RCC 7860 (cell line): Measurements from ENCODE around the gene OPRL1.

Source experiments
- DNase-seq: peaks from one replicate; pipeline ENCODE4 v3.0.0-alpha.2; 2015; ENCODE audit warnings: low spot score
- FAIRE-seq: peaks from 2 replicates; lab custom pipeline; 2012; peaks lifted over from hg19 to GRCh38; lab: Jason Lieb, UNC

The OPRL1 gene

GRCh38 chr20:64070244-64070993 is 9.5 kb upstream of the OPRL1 start:
- DNase-seq (no peak), FAIRE-seq (no peak)

- no peak for DNase-seq
- FAIRE-seq: no peak
These were observed 8.2 kb upstream of the OPRL1 start for GRCh38 chr20:64071341-64072332.

GRCh38 chr20:64072498-64073063 is 7.3 kb upstream of the OPRL1 start:
- FAIRE-seq: no peak

GRCh38 chr20:64073476-64074183 is 6.3 kb upstream of the OPRL1 start:
- FAIRE-seq (no peak), DNase-seq (no peak)

More at GRCh38 chr20:64072498-64073063, 7.3 kb upstream of the OPRL1 start:
- no peak for DNase-seq

- FAIRE-seq (no peak), DNase-seq (no peak)
These were observed 5.6 kb upstream of the OPRL1 start for GRCh38 chr20:64074184-64074789.

GRCh38 chr20:64074963-64075362 is 4.9 kb upstream of the OPRL1 start:
- FAIRE-seq (no peak), DNase-seq (no peak)

GRCh38 chr20:64075556-64075955 is 4.3 kb upstream of the OPRL1 start:
- DNase-seq (no peak), FAIRE-seq (no peak)

- DNase-seq: no peak
These were observed 3.6 kb upstream of the OPRL1 start for GRCh38 chr20:64076061-64076997.

GRCh38 chr20:64077094-64077493 is 2.8 kb upstream of the OPRL1 start:
- DNase-seq (no peak), FAIRE-seq (no peak)

More at GRCh38 chr20:64076061-64076997, 3.6 kb upstream of the OPRL1 start:
- no peak for FAIRE-seq

- FAIRE-seq (no peak), DNase-seq (no peak)
These were observed 2.4 kb upstream of the OPRL1 start for GRCh38 chr20:64077541-64077875.

GRCh38 chr20:64077876-64078551 is 1.9 kb upstream of the OPRL1 start:
- FAIRE-seq: no peak
- DNase-seq: no peak

- DNase-seq (no peak), FAIRE-seq (no peak)
These were observed 979 bp upstream of the OPRL1 start for GRCh38 chr20:64078934-64079272.

GRCh38 chr20:64079273-64080012 is 439 bp upstream of the OPRL1 start, which contains the start of gene RGS19:
Gene RGS19, minus strand, starts transcription at chr20:64079518. Its CDS starts 2,632 bp downstream, at chr20:64076886.
- FAIRE-seq: no peak
- peak; percentile 42 for DNase-seq

- no peak for FAIRE-seq
- no peak for DNase-seq
These were observed 1.1 kb downstream of the OPRL1 start for GRCh38 chr20:64080813-64081623.

GRCh38 chr20:64081624-64081964 is 1.7 kb downstream of the OPRL1 start:
- no peak for DNase-seq

GRCh38 chr20:64082126-64082731 is 2.3 kb downstream of the OPRL1 start:
- DNase-seq (no peak), FAIRE-seq (no peak)

More at GRCh38 chr20:64081624-64081964, 1.7 kb downstream of the OPRL1 start:
- no peak for FAIRE-seq

GRCh38 chr20:64082820-64083377 is 3.0 kb downstream of the OPRL1 start:
- FAIRE-seq: no peak

More at GRCh38 chr20:64082820-64083377, 3.0 kb downstream of the OPRL1 start:
- DNase-seq: no peak
